ENCODE results near the gene SPHKAP. TPM values are rescaled to one million over a fixed set of nuclear protein-coding genes. Genes with fewer than 3 reads are reported as not detected.

Gene SPHKAP
- total and polyA plus RNA-seq, 2 of the 4 experiments (the other 2 are of a cell fraction): not detected

DNA sequence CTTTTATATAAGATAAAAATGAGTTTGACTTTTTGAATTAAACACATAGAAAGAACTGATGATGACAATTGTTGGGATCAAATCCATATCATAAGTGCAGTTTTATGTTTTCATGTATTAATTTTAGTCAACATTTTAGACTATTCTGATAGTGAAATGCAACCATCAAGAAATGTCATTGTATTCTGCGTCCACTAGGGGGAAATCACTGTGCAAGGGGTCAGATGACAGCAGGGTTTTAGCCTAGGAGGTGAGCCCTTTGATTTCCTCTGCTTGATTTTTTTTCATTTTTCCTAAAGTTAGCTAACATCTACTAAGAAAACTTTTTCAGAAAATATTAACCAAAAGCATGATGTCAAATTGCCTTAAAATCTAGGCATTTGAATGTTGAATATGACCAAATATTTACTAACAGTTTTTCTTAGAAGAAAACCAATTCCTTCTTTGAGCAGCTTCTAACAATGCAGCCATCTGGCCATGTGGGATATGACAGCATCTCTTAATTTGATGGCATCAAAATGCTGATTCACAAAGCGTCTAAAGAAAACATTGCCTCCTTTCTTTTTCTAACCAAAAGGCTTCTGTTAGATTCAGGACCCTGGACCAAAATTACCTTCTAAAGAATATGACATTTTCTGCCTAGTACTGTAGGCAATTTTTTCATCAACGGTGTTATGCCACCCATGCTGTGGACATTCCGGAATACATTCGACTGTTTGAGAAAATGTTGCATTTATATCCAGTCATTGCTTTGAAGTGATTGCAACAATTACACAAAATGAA, 141.5 kb downstream of the SPHKAP start:
- no peak overlapping the region for H2BK15ac ChIP-seq (ENCODE audit: low read depth, low read length)
- intact Hi-C loops (cut with micrococcal nuclease) (no loop called here), in situ Hi-C loops (cut with MboI; ENCODE audit: low sequenced_read_pairs) (no loop called here), dilution Hi-C loops (cut with HindIII; ENCODE audit: low sequenced_read_pairs, unreplicated experiment) (no loop called here)
- peaks cover 3% of the 10 kb centered on the region; the same call in 1 of the 2 replicates for H3K9me3 ChIP-seq (ENCODE audit: control insufficient read depth, insufficient read depth, low read length)
- no peak overlapping the region for H4K8ac ChIP-seq (ENCODE audit: low read depth in 2 of 2, low read length in 2 of 2)
- no peak overlapping the region for H2BK5ac ChIP-seq (ENCODE audit: low read depth, low read length, poor library complexity, severe bottlenecking)
- no peak overlapping the region for H3K9ac ChIP-seq (ENCODE audit: low read depth, low read length)
- no peak overlapping the region for H4K91ac ChIP-seq (ENCODE audit: insufficient read depth, low read depth, low read length)
- H2BK120ac ChIP-seq (ENCODE audit: low read depth, low read length): no peak overlapping the region
- no peaks in the 10 kb centered on the region for H3K36me3 ChIP-seq (ENCODE audit: control insufficient read depth, insufficient read depth, low read length)
- no peak overlapping the region for H3K27ac ChIP-seq (ENCODE audit: insufficient read depth, low read length)
- H3K4me2 ChIP-seq (ENCODE audit: low read depth, low read length): no peak overlapping the region
- H3K79me1 ChIP-seq (ENCODE audit: low read depth in 1 of 2, low read length in 2 of 2): no peaks in the 10 kb centered on the region
- DNase-seq (no peak), ATAC-seq (ENCODE audit: low read depth) (no peak)
- H4K20me1 ChIP-seq (ENCODE audit: insufficient read depth, low read length): no peaks in the 10 kb centered on the region
- no peak for TF ChIP-seq BHLHE40 (IDR thresholded peaks at IDR 0.05; ENCODE audit: low read depth, low read length)
- TF ChIP-seq, protein P1, sequence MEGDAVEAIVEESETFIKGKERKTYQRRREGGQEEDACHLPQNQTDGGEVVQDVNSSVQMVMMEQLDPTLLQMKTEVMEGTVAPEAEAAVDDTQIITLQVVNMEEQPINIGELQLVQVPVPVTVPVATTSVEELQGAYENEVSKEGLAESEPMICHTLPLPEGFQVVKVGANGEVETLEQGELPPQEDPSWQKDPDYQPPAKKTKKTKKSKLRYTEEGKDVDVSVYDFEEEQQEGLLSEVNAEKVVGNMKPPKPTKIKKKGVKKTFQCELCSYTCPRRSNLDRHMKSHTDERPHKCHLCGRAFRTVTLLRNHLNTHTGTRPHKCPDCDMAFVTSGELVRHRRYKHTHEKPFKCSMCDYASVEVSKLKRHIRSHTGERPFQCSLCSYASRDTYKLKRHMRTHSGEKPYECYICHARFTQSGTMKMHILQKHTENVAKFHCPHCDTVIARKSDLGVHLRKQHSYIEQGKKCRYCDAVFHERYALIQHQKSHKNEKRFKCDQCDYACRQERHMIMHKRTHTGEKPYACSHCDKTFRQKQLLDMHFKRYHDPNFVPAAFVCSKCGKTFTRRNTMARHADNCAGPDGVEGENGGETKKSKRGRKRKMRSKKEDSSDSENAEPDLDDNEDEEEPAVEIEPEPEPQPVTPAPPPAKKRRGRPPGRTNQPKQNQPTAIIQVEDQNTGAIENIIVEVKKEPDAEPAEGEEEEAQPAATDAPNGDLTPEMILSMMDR (conservative IDR thresholded peaks at IDR 0.05; ENCODE audit: low read depth, low read length): peak; percentile 15; the same call in 1 of the 2 replicates
- H3K4me1 ChIP-seq (ENCODE audit: control insufficient read depth, insufficient read depth, low read length): no peaks in the 10 kb centered on the region
- POLR2A ChIA-PET (ENCODE audit: unreplicated experiment): no interaction called here
- no peak overlapping the region for H3K18ac ChIP-seq (ENCODE audit: low read depth, low read length)
- no peak overlapping the region for H2AK5ac ChIP-seq (ENCODE audit: low read depth, low read length)
- H2AFZ ChIP-seq (replicated peaks; ENCODE audit: low read length, poor library complexity): no peak overlapping the region
- no TSS peak for BruUV-seq (replicated peaks)
- CTCF ChIA-PET: interaction anchor here (0.6 to 0.7 kb wide), 2 partner anchors 186 to 551 kb away, joined by 3 to 5 read pairs; no protein-coding TSS in a partner anchor
- H3K4me3 ChIP-seq (ENCODE audit: insufficient read depth, low read depth, low read length): no peak overlapping the region
- no peaks in the 10 kb centered on the region for H3K9me1 ChIP-seq (ENCODE audit: insufficient read depth, low read length)
- no peak overlapping the region for H4K5ac ChIP-seq (ENCODE audit: low read depth, low read length)
- no peak overlapping the region for H3K14ac ChIP-seq (replicated peaks; ENCODE audit: low read depth, low read length)
- no peaks in the 10 kb centered on the region for H3K27me3 ChIP-seq (ENCODE audit: control insufficient read depth, insufficient read depth, low read length)
- H3K4ac ChIP-seq (ENCODE audit: low read depth, low read length): no peak overlapping the region
- WGBS, 2 experiments (ENCODE audit: extremely low coverage in 2 of 2, insufficient read length in 1 of 2): no CpG with 5 or more reads among the region's 5 CpGs
- no peak overlapping the region for H3K23ac ChIP-seq (ENCODE audit: low read depth, low read length)
- H2BK20ac ChIP-seq (ENCODE audit: low read depth, low read length): no peak overlapping the region
- H2AK9ac ChIP-seq (replicated peaks; ENCODE audit: low read depth, low read length, poor library complexity): no peak overlapping the region
- H3K56ac ChIP-seq (ENCODE audit: extremely low read depth, insufficient read depth, low read length): no peak overlapping the region

Data from IMR-90 (cell line).